Trophoblast cell (in vitro differentiated cells and primary cell): Measurements from ENCODE around the gene ATG13.

Experiments used
- DNase-seq, 2 donors: peaks; one replicate each; pipeline ENCODE4 v3.0.0-alpha.2; 2016
- H2AFZ ChIP-seq: 2 replicates; pipeline ENCODE4 v1.6.1; 2013; ENCODE audit warnings: low read length, moderate library complexity, mild to moderate bottlenecking; ENCODE audit not compliant: insufficient read depth, poor library complexity
- H2AK5ac ChIP-seq: 2 replicates; pipeline ENCODE4 v1.6.1; 2013; ENCODE audit warnings: mild to moderate bottlenecking, low read length
- H2BK120ac ChIP-seq: 2 replicates; pipeline ENCODE4 v1.6.1; 2013; ENCODE audit warnings: low read length, mild to moderate bottlenecking, moderate library complexity; ENCODE audit not compliant: insufficient read depth, poor library complexity
- H2BK12ac ChIP-seq: 2 replicates; pipeline ENCODE4 v1.6.1; 2013; ENCODE audit warnings: mild to moderate bottlenecking, low read length, moderate library complexity
- H2BK5ac ChIP-seq: 2 replicates; pipeline ENCODE4 v1.6.1; 2013; ENCODE audit warnings: low read length, low read depth, moderate library complexity, mild to moderate bottlenecking; ENCODE audit not compliant: poor library complexity
- H3K14ac ChIP-seq: 2 replicates; pipeline ENCODE4 v1.6.1; 2013; ENCODE audit warnings: mild to moderate bottlenecking, low read length
- H3K18ac ChIP-seq: 2 replicates; pipeline ENCODE4 v1.6.1; 2013; ENCODE audit warnings: mild to moderate bottlenecking, low read length
- H3K23ac ChIP-seq: 2 replicates; pipeline ENCODE4 v1.6.1; 2013; ENCODE audit warnings: low read length
- H3K27ac ChIP-seq: 2 replicates; pipeline ENCODE4 v1.5.1; 2013; ENCODE audit warnings: low read depth, mild to moderate bottlenecking, inconsistent platforms, low read length, moderate library complexity
- H3K27me3 ChIP-seq: 2 replicates; pipeline ENCODE4 v1.6.1; 2013; ENCODE audit warnings: inconsistent platforms, mild to moderate bottlenecking, low read length, moderate library complexity; ENCODE audit not compliant: insufficient read depth
- H3K36me3 ChIP-seq, 2 experiments: 1 replicate in 1 of 2; 2 replicates in 1 of 2; pipeline ENCODE4 v1.6.1; 2013; ENCODE audit warnings: low read length in 2 of 2, mild to moderate bottlenecking in 2 of 2, moderate library complexity in 1 of 2; ENCODE audit not compliant: insufficient read depth in 2 of 2, control insufficient read depth in 1 of 2
- H3K4ac ChIP-seq: 2 replicates; pipeline ENCODE4 v1.6.1; 2013; ENCODE audit warnings: low read depth, mild to moderate bottlenecking, low read length, moderate library complexity
- H3K4me1 ChIP-seq, 2 experiments: 1 replicate in 1 of 2; 2 replicates in 1 of 2; pipeline ENCODE4 v1.6.1; 2013; ENCODE audit warnings: low read length in 2 of 2, mild to moderate bottlenecking in 2 of 2, moderate library complexity in 1 of 2; ENCODE audit not compliant: insufficient read depth in 2 of 2, control insufficient read depth in 1 of 2
- H3K4me2 ChIP-seq: 2 replicates; pipeline ENCODE4 v1.6.1; 2013; ENCODE audit warnings: inconsistent platforms, mild to moderate bottlenecking, low read length, moderate library complexity
- H3K4me3 ChIP-seq: 2 replicates; pipeline ENCODE4 v1.5.1; 2013; ENCODE audit warnings: mild to moderate bottlenecking, low read depth, low read length, inconsistent platforms
- H3K79me1 ChIP-seq: one replicate; pipeline ENCODE4 v1.6.1; 2013; ENCODE audit warnings: low read length
- H3K79me2 ChIP-seq: 2 replicates; pipeline ENCODE4 v1.6.1; 2013; ENCODE audit warnings: low read length, mild to moderate bottlenecking; ENCODE audit not compliant: control insufficient read depth, insufficient read depth, poor library complexity
- H3K9ac ChIP-seq: 2 replicates; pipeline ENCODE4 v1.6.1; 2013; ENCODE audit warnings: mild to moderate bottlenecking, low read length
- H3K9me3 ChIP-seq: 2 replicates; pipeline ENCODE4 v1.6.1; 2013; ENCODE audit warnings: low read depth, mild to moderate bottlenecking, control low read depth, inconsistent platforms, low read length; ENCODE audit not compliant: insufficient read depth
- H4K12ac ChIP-seq: 2 replicates; pipeline ENCODE4 v1.6.1; 2013; ENCODE audit warnings: low read depth, mild to moderate bottlenecking, low read length, moderate library complexity
- H4K8ac ChIP-seq: 2 replicates; pipeline ENCODE4 v1.6.1; 2013; ENCODE audit warnings: low read depth, mild to moderate bottlenecking, low read length, moderate library complexity
- H4K91ac ChIP-seq: one replicate; pipeline ENCODE4 v1.6.1; 2013; ENCODE audit warnings: low read depth, mild to moderate bottlenecking, low read length, moderate library complexity
- WGBS: extraction: QIAGEN DNeasy Blood & Tissue Kit; methylation state at CpG from one replicate; pipeline ENCODE4 v1.1.7; 2013; ENCODE audit warnings: missing lambda C conversion rate; ENCODE audit not compliant: insufficient read length, insufficient coverage; ENCODE audit errors: extremely low coverage; 5-methylcytosine and 5-hydroxymethylcytosine counted together

Gene ATG13

DNA sequence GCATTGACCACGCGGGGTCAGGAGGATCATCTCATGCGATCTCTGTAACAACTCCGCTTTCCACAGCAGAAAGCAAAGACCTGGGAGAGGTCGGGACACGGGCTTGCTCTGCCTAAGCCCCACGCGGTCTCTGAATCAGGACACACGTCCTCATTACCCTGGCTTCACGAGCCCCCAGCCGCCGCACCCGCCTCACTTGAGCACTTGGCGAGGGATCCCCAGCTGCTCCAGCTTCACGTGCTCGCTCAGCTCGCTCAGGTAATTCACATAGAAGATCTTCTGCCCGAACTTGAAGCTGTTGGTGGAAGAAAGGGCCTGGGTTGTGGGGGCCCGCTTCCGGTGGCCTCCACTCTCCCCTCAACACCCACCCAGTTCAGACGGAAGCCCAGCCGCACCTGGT is 63.5 kb downstream of the ATG13 start:
- Histone ChIP-seq H3K36me3 (peaks cover 52 to 55% of the 10 kb centered on the region in 2 experiments), H3K23ac (no peak overlapping the region), H3K4ac (no peak overlapping the region), H4K12ac (no peak overlapping the region), H2AFZ (no peak overlapping the region), H3K4me1 (peaks cover 2% of the 10 kb centered on the region in 2 experiments), H4K8ac (no peak overlapping the region), H3K9ac (no peak overlapping the region), H4K91ac (no peak overlapping the region), H2BK5ac (no peak overlapping the region), H2BK12ac (no peak overlapping the region), H3K18ac (no peak overlapping the region), H3K79me1 (peaks cover 3% of the 10 kb centered on the region), H3K14ac (no peak overlapping the region), H2AK5ac (no peak overlapping the region), H3K79me2 (no peaks in the 10 kb centered on the region), H3K27ac (no peak overlapping the region), H3K9me3 (no peaks in the 10 kb centered on the region), H3K27me3 (no peaks in the 10 kb centered on the region), H3K4me3 (no peak overlapping the region), H3K4me2 (no peak overlapping the region), H2BK120ac (no peak overlapping the region)
- WGBS: no CpG with 5 or more reads among the region's 22 CpGs
- no peak for DNase-seq

DNA sequence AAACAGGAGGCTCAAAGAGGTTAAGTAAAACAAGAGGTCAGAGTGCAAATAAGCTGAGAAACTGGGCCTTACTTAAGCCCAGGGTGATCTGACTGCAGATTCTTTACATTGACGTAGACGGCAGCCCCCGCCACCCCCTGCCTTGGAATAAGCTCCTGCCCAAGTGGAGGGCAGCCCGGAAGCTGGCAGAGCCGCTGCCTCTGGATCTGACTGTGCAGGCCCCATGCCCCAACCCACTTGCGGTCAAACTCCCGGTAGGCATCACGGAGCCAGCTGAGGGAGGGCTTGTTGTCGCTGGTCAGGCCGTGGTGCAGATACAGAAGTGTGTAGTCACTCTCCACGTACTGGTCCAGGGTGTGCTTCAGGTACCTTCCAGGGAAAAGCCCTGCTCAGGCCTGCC is 64.5 kb downstream of the ATG13 start:
- H4K12ac ChIP-seq: no peak overlapping the region
- no peaks in the 10 kb centered on the region for H3K27me3 ChIP-seq
- no peak overlapping the region for H2BK120ac ChIP-seq
- H3K14ac ChIP-seq: no peak overlapping the region
- no peak overlapping the region for H2AK5ac ChIP-seq
- DNase-seq: no peak
- no peak overlapping the region for H3K4ac ChIP-seq
- no peak overlapping the region for H3K18ac ChIP-seq
- no CpG with 5 or more reads among the region's 11 CpGs for WGBS
- no peak overlapping the region for H2BK12ac ChIP-seq
- H3K9me3 ChIP-seq: no peaks in the 10 kb centered on the region
- no peak overlapping the region for H3K4me2 ChIP-seq
- H3K4me3 ChIP-seq: no peak overlapping the region
- no peak overlapping the region for H4K91ac ChIP-seq
- no peak overlapping the region for H4K8ac ChIP-seq
- no peak overlapping the region for H3K27ac ChIP-seq
- no peaks in the 10 kb centered on the region for H3K79me1 ChIP-seq
- no peaks in the 10 kb centered on the region for H3K79me2 ChIP-seq
- H3K9ac ChIP-seq: no peak overlapping the region
- no peak overlapping the region for H3K23ac ChIP-seq
- H2AFZ ChIP-seq: no peak overlapping the region
- no peaks in the 10 kb centered on the region for H3K4me1 ChIP-seq
- no peak overlapping the region for H2BK5ac ChIP-seq
- H3K36me3 ChIP-seq: peaks cover 50 to 56% of the 10 kb centered on the region in 2 experiments

DNA sequence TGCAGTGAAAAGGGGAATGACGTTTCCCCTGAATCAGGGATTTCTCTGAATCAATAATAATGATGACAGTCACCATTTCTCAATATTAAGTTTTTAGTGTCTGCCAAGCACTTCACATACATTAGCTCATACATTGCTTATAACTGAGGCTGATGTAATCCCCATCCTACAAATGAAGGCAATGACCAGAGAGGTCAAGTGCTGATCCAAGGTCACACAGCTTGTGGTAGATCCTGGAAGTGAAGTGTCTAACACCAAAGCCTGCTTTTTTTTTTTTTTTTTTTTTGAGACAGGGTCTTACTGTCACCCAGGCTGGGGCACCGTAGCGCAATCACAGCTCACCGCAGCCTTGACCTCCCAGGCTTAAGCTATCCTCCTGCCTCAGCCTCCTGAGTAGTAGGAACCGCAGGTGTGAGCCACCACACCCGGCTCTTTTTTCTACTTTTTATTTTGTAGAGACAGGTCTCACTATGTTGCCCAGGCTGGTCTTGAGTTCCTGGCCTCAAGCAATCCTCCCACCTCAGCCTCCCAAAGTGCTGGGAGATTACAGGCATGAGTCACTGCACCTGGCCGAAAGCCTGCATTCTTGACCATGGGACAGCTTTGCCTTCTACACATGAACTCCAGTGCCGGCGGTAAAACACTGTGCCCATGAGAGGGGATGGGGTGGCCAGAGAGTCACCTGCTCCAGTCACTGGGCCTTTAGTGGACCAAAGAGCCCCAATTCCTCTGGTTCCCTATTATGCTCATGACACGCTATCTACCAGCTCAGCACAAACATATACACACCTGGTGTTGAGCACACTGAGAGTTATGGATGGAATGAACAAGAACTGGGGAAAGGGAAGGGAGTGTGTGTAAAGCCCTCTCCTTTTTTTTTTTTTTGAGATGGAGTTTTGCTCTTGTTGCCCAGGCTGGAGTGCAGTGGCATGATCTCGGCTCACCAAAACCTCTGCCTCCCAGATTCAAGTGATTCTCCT is 65.7 kb downstream of the ATG13 start:
- Histone ChIP-seq H3K79me1 (no peaks in the 10 kb centered on the region), H3K23ac (no peak overlapping the region), H3K9me3 (no peaks in the 10 kb centered on the region), H3K14ac (no peak overlapping the region), H3K36me3 (peaks cover 54 to 60% of the 10 kb centered on the region in 2 experiments), H4K8ac (no peak overlapping the region), H4K12ac (no peak overlapping the region), H3K4me2 (no peak overlapping the region), H3K18ac (no peak overlapping the region), H3K4ac (no peak overlapping the region), H3K9ac (no peak overlapping the region), H2BK5ac (no peak overlapping the region), H2BK120ac (no peak overlapping the region), H3K27ac (no peak overlapping the region), H3K4me1 (no peaks in the 10 kb centered on the region), H3K4me3 (no peak overlapping the region), H2AFZ (no peak overlapping the region), H3K79me2 (no peaks in the 10 kb centered on the region), H2AK5ac (no peak overlapping the region), H4K91ac (no peak overlapping the region), H2BK12ac (no peak overlapping the region), H3K27me3 (no peaks in the 10 kb centered on the region)
- DNase-seq: peak; percentile 87 to 93
- WGBS: no CpG with 5 or more reads among the region's 11 CpGs

DNA sequence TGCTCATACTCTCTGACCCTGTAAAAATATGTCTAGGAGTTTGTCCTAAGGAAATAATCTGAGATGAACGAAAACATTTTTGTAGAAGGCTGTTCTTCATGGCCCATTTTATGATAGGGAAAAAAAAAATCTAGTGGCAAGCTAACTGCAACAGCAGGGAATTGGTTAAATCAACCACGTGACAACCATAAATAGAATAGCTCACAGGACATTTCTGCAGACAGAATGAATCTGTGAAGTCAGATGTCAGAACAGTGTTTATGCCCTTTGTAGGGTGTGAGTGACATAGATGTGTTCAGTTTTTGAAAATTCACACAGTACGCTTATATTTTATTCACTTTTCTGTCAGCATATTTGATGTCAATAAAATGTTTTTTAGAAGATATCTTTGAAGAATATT is 67.0 kb downstream of the ATG13 start:
- Histone ChIP-seq H2BK5ac (no peak overlapping the region), H2AFZ (no peak overlapping the region), H3K18ac (no peak overlapping the region), H3K79me2 (no peaks in the 10 kb centered on the region), H4K91ac (no peak overlapping the region), H2BK12ac (no peak overlapping the region), H2BK120ac (no peak overlapping the region), H3K4me1 (no peaks in the 10 kb centered on the region), H3K4me3 (no peak overlapping the region), H3K4me2 (no peak overlapping the region), H4K12ac (no peak overlapping the region), H3K14ac (no peak overlapping the region), H3K23ac (no peak overlapping the region), H3K4ac (no peak overlapping the region), H4K8ac (no peak overlapping the region), H2AK5ac (no peak overlapping the region), H3K9ac (no peak overlapping the region), H3K27me3 (no peaks in the 10 kb centered on the region), H3K27ac (no peak overlapping the region), H3K79me1 (no peaks in the 10 kb centered on the region), H3K9me3 (no peaks in the 10 kb centered on the region), H3K36me3 (peaks cover 43 to 51% of the 10 kb centered on the region in 2 experiments)
- no peak for DNase-seq
- no CpG with 5 or more reads among the region's 3 CpGs for WGBS
